KOPT-K1 (cell line): ENCODE measurements around the gene CCR9.

Experiments
- H3K27ac ChIP-seq: fragments of 200-600 bp; sonication (generic); 2 replicates; pipeline ENCODE4 v1.5.1; 2016; ENCODE audit warnings: antibody characterized with exemption, mild to moderate bottlenecking, low read depth, low read length; ENCODE audit not compliant: poor library complexity, severe bottlenecking
- H3K36me3 ChIP-seq: fragments of 200-600 bp; sonication (generic); 2 replicates; pipeline ENCODE4 v1.5.1; 2017; ENCODE audit warnings: antibody characterized with exemption, mild to moderate bottlenecking, low read length, moderate library complexity; ENCODE audit not compliant: insufficient read depth
- H3K9me3 ChIP-seq: fragments of 200-600 bp; sonication (generic); 2 replicates; pipeline ENCODE4 v1.5.1; 2017; ENCODE audit warnings: antibody characterized with exemption, low read length, mild to moderate bottlenecking; ENCODE audit not compliant: insufficient read depth, poor library complexity, severe bottlenecking

CCR9 gene

GRCh38 chr3:45909542-45909941 is 23.2 kb downstream of the CCR9 start:
- no peaks in the 10 kb centered on the region for H3K9me3 ChIP-seq
- H3K36me3 ChIP-seq, result peaks cover 87% of the 10 kb centered on the region
- H3K27ac ChIP-seq, result peak overlapping the region; percentile 99

- Histone ChIP-seq H3K9me3 (no peaks in the 10 kb centered on the region), H3K27ac (peak overlapping the region; percentile 99), H3K36me3 (peaks cover 73% of the 10 kb centered on the region)
These were observed 24.5 kb downstream of the CCR9 start for GRCh38 chr3:45910892-45911291.

- Histone ChIP-seq H3K36me3 (peaks cover 65% of the 10 kb centered on the region), H3K9me3 (no peaks in the 10 kb centered on the region), H3K27ac (peak overlapping the region; percentile 99)
These were observed 25.3 kb downstream of the CCR9 start for GRCh38 chr3:45911511-45912226.

GRCh38 chr3:45912435-45912834 is 26.1 kb downstream of the CCR9 start:
- peaks cover 58% of the 10 kb centered on the region for H3K36me3 ChIP-seq
- H3K27ac ChIP-seq, result peak overlapping the region; percentile 99
- no peaks in the 10 kb centered on the region for H3K9me3 ChIP-seq

GRCh38 chr3:45914362-45915058 is 28.2 kb downstream of the CCR9 start:
- Histone ChIP-seq H3K27ac (peak overlapping the region; percentile 99), H3K9me3 (no peaks in the 10 kb centered on the region), H3K36me3 (peaks cover 46% of the 10 kb centered on the region)

- Histone ChIP-seq H3K9me3 (no peaks in the 10 kb centered on the region), H3K36me3 (peaks cover 46% of the 10 kb centered on the region), H3K27ac (peak overlapping the region; percentile 99)
These were observed 28.7 kb downstream of the CCR9 start for GRCh38 chr3:45915059-45915439.

GRCh38 chr3:45915518-45916231 is 29.3 kb downstream of the CCR9 start:
- H3K9me3 ChIP-seq, result no peaks in the 10 kb centered on the region
- peak overlapping the region; percentile 99 for H3K27ac ChIP-seq
- H3K36me3 ChIP-seq, result peaks cover 46% of the 10 kb centered on the region

GRCh38 chr3:45917146-45917898 is 31.0 kb downstream of the CCR9 start:
- Histone ChIP-seq H3K36me3 (peaks cover 46% of the 10 kb centered on the region), H3K27ac (peak overlapping the region; percentile 99), H3K9me3 (no peaks in the 10 kb centered on the region)

GRCh38 chr3:45921158-45922038 is 35.1 kb downstream of the CCR9 start:
- H3K36me3 ChIP-seq, result peaks cover 76% of the 10 kb centered on the region
- H3K27ac ChIP-seq, result peak overlapping the region; percentile 99
- no peaks in the 10 kb centered on the region for H3K9me3 ChIP-seq

- Histone ChIP-seq H3K9me3 (no peaks in the 10 kb centered on the region), H3K27ac (peak overlapping the region; percentile 99), H3K36me3 (peaks cover 81% of the 10 kb centered on the region)
These were observed 35.6 kb downstream of the CCR9 start for GRCh38 chr3:45922039-45922326.

- Histone ChIP-seq H3K27ac (peak overlapping the region; percentile 99), H3K9me3 (no peaks in the 10 kb centered on the region), H3K36me3 (peaks cover 92% of the 10 kb centered on the region)
These were observed 36.7 kb downstream of the CCR9 start for GRCh38 chr3:45922950-45923590.

- H3K36me3 ChIP-seq, result peaks cover 92% of the 10 kb centered on the region
- peak overlapping the region; percentile 99 for H3K27ac ChIP-seq
- H3K9me3 ChIP-seq, result no peaks in the 10 kb centered on the region
These were observed 37.4 kb downstream of the CCR9 start for GRCh38 chr3:45923755-45924154.

- H3K27ac ChIP-seq, result peak overlapping the region; percentile 64
- H3K9me3 ChIP-seq, result no peaks in the 10 kb centered on the region
- H3K36me3 ChIP-seq, result peaks cover 97% of the 10 kb centered on the region
These were observed 41.5 kb downstream of the CCR9 start for GRCh38 chr3:45927881-45928280.
